GM11168 (cell line): Measurements from ENCODE around the gene SLC22A3.
"Not testable (repeated sequence)": the region's sequence is repeated elsewhere in the genome, so short reads cannot be mapped to it uniquely, and the experiment has no call there.

Source experiments
- in situ Hi-C: fragments of 300-500 bp; cut with MboI; formaldehyde crosslinking; loops from one replicate; pipeline ENCODE4 v1.12.0; 2022; ENCODE audit warnings: low sequenced_read_pairs; ENCODE audit not compliant: unreplicated experiment

SLC22A3 gene

GRCh38 chr6:160431791-160432404, 83.7 kb downstream of the SLC22A3 start:
- in situ Hi-C loops: no loop called here

DNA sequence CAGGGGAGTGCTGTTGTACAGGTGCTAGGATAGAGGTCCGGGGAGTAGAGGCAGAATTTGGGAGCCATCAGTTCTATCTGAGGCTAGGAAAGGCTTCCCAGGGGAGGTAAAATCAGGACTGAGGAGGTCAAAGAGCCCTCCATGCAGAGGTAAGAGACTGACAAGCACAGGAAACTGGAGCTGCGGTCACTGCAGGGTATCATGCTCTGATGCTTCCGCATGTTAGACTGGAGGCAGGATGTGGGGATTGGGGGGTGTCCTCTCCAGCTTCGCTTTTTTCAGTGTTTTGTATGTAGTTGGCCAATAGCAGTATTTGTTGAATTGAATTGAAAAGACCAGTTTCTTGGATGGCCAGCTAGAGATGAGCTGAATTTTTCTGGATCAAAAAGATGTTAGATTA, 87.8 kb downstream of the SLC22A3 start:
- in situ Hi-C loops: no loop called here

DNA sequence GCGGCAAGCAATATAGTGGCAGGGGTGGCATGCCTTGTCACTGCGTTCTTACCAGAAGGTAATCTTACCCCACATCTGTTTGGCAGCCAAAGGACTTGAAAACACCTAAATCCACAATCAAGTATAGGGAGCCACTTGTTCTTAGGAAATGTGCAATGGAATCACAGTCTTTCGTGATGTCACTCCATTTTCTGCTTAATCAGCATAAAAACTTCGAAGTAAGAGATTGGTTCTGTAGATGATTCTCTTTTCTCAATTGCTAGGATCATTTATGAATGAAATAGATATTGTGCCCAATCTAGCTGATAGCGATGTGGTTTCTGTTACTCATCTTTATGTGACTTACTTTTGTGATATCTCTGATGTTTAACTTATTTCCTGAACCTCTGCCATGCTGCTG, 89.0 kb downstream of the SLC22A3 start:
- in situ Hi-C loops: no loop called here

DNA sequence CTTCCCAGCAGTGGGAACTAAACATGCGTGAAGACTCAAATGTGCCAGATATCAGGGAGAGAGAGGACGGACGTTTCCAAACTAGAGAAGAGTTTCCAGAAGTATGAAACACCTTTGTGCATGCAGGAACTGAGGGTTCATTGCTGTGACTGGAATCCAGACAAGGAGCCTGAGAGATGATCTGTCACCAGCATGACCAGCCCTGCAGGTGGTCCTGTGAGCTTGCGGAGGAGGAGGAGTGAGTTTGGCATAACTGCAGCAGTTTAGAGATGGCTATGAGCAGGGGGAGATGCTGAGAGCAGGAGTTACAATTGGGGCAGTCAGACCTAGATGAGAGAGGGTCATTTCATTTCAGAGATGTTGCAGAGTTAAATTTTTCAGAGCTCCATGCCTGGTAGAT, 89.6 kb downstream of the SLC22A3 start:
- in situ Hi-C loops: no loop called here

- in situ Hi-C loops: no loop called here
Measured at GRCh38 chr6:160438481-160438880, 90.3 kb downstream of the SLC22A3 start.

DNA sequence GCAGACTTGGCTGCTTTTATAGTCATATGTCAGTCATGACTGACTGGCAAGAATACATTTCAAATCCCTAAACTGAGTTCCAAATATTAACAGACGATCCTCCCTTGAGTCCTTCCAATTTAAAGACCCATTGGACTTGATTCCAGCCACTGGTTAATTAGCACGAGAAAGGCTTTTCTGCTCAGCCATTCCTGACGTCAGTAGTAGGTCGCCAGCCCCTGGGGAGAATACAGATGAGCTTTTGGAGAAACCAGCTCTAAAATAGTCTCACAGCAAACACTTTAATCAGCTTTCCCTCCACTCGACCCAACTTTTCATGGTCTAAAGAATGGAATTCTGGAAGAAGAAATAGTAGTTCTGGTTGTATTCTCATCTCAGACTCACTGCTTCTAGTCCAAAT, 91.6 kb downstream of the SLC22A3 start:
- in situ Hi-C loops: loop anchor here (10.0 kb wide), 1 partner anchor 575 kb away; no protein-coding TSS in a partner anchor

GRCh38 chr6:160442151-160442550, 94.0 kb downstream of the SLC22A3 start:
- in situ Hi-C loops: loop anchor here (10.0 kb wide), 1 partner anchor 577 kb away; no protein-coding TSS in a partner anchor

DNA sequence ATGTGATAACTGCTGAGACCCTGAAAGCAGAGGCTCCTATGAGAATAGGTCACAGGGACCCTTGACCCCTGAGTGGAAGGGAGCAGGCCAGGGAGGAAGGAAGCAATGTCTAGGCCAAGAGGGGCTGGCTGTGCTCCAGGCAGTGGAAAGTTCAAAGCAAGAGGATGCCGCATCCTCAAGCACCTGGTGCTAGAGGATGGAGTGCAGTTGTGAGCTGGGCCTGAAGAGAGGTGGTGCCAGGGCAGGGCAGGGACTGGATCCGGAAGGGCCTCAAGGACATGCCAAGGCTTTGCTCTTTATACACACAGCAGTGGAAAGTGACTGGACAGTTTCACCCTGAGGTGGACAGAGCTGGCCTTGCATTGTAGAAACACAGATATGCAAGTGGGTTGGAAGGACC, 97.0 kb downstream of the SLC22A3 start:
- in situ Hi-C loops: loop anchor here (10.0 kb wide), 1 partner anchor 580 kb away; no protein-coding TSS in a partner anchor

DNA sequence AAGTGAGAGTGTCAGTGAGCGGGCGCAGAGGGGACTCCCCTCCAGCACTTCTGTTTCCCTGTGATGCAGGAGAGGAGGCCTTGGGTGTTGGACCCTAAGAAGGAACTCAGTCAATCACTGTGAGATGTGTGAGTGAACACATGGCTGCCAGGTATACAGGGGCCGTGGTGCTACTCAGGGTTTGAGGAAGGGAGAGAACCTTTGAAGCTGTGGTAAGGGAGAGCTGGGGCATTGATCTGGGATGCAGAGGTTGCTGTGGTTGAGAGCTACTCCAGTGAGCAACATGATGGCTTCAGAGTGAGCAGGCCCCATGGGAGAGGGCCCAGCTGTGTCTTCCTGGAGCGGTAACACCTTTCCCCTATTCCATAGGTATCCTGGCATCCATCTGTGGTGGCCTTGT, 99.2 kb downstream of the SLC22A3 start:
- in situ Hi-C loops: loop anchor here (10.0 kb wide), 1 partner anchor 583 kb away; no protein-coding TSS in a partner anchor

DNA sequence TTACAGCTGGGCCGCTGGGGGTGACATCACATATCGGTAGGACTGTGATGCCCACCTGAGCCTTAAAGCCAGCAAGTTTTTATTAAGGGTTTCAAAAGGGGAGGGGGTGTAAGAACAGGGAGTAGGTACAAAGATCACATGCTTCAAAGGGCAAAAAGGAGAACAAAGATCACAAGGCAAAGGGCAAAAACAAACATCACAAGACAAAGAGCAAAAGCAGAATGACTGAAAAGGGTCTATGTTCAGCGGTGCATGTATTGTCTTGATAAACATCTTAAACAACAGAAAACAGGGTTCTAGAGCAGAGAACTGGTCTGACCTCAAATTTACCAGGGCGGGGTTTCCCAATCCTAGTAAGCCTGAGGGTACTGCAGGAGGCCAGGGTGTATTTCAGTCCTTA, 101.6 kb downstream of the SLC22A3 start:
- in situ Hi-C loops: loop anchor here (10.0 kb wide), 2 partner anchors 305 to 585 kb away; no protein-coding TSS in a partner anchor

DNA sequence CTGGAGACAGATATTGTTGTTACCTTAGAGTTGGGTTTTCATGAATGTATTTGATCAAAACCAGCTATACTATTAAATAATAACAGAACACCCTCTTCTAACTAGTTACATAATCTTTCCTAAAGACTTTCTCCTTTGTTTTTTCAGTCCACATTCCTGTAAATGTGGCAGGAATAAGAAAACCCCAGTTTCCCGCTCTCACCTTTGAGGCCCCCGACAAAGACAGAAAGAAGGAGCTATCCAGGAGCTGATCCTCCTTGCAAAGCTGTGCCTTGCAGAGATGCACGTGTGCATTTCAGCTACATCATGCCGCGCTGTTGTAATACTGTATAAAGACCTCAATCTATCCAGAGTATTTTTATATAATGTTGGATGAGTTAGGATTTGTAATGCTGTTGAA, 102.7 kb downstream of the SLC22A3 start:
- in situ Hi-C loops: loop anchor here (10.0 kb wide), 1 partner anchor 306 kb away; no protein-coding TSS in a partner anchor

GRCh38 chr6:160454303-160454702, 106.1 kb downstream of the SLC22A3 start:
- in situ Hi-C loops: loop anchor here (10.0 kb wide), 1 partner anchor 310 kb away; no protein-coding TSS in a partner anchor

DNA sequence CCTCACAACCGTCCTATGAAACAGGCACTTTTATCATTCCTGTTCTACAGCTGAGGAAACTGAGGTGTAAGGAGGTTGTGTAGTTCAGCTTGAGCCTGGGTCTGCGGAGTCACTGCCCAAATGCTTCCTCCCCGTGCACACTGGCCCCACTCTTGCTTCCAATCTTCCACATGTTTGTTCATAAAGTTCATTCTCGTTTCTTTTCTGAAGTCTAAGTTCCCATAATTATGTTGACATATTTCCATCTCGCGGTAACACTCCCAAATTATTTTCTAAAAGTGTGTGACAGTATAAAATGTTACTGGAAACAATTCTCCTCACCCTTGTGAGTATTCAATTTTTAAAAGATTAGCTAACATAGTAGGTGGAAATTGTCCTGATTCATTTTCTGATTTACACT, 106.9 kb downstream of the SLC22A3 start:
- in situ Hi-C loops: loop anchor here (5.0 to 10.0 kb wide), 2 partner anchors 82 to 310 kb away; no protein-coding TSS in a partner anchor

DNA sequence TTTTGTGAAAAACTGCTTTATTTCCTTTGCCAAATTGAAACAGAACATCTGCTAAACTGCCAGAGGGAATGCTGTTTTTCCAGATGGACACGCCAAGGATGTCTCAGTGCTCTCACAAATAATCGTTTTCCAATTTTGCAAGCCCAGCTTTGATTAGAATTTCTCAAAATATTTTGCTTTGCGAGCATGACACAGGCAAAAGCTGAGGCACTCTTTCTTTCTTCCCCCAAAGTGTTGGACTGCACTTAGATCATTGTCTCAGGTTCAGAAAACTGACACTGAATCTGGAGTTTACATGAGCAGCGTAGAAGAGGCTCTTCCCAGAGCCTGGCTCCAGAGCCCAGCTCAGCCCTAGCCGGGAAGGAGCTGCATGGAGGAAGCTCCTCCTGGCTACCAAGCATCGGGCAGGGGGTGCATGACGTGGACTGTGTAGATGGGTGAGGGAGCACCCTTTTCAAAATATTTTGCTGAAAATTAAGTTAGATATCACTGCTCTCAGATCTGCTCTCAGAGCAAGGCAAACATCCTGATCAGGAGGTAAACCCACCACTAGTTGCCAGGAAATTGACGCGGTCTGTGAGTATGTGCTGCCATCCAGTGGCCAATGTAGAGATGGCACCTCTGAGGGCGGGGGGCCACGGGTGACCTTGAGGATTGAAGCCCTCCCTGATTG, 107.5 kb downstream of the SLC22A3 start:
- in situ Hi-C loops: loop anchor here (5.0 to 10.0 kb wide), 2 partner anchors 82 to 311 kb away; no protein-coding TSS in a partner anchor

- in situ Hi-C loops: loop anchor here (5.0 to 10.0 kb wide), 2 partner anchors 81 to 311 kb away; no protein-coding TSS in a partner anchor
Measured at GRCh38 chr6:160456214-160456546, 108.0 kb downstream of the SLC22A3 start.

DNA sequence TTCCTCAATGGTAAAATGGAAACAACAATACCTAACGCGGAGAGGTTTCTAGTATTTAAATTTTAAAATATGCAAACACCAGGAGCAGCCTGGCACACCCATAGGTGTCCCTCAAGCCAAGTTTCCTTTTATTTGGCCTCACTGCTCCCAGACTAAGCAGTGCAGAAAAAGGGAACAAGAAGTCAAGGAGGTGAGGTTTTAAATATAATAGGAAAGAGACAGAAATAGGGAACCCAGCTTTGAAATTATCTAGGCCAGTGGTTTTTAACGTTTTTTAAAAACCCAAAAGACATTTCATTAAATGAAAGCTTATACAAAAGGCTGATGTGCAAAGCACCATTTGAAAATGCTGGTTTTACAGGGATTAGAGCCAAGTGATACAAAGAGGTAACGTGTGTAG, 109.6 kb downstream of the SLC22A3 start:
- in situ Hi-C loops: loop anchor here (5.0 to 10.0 kb wide), 2 partner anchors 79 to 313 kb away; no protein-coding TSS in a partner anchor

- in situ Hi-C loops: no loop called here
Measured at GRCh38 chr6:160461641-160462040, 113.5 kb downstream of the SLC22A3 start.

- in situ Hi-C loops: no loop called here
Measured at GRCh38 chr6:160462116-160462515, 113.9 kb downstream of the SLC22A3 start.

DNA sequence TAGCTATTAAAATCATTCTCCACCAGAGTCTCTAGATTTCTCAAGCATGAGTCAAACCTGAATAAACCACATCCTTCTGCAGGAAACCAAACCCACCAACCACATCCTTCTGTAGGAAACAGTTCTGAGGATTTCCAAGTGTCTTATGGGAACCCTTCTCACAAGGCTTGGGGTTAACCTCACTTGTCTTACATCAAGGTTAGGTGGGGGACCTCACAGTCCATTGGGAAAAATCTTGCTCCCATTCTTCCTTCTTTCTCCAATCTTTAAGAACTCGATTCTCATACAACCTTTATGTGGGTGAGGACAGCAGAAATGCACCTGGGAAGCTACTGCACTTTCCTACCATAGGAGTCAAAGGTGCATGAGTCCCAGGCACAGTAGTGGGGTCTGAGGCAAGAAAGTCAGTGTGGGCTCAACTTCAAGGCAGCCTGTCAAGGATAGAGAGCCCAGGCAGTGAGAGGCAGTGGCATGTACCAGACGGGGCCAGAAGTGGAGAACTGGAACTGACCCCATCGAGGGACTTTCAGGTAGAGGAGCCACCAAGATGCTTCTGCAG, 114.5 kb downstream of the SLC22A3 start:
- in situ Hi-C loops: no loop called here

GRCh38 chr6:160464744-160465143, 116.6 kb downstream of the SLC22A3 start:
- in situ Hi-C loops: no loop called here

DNA sequence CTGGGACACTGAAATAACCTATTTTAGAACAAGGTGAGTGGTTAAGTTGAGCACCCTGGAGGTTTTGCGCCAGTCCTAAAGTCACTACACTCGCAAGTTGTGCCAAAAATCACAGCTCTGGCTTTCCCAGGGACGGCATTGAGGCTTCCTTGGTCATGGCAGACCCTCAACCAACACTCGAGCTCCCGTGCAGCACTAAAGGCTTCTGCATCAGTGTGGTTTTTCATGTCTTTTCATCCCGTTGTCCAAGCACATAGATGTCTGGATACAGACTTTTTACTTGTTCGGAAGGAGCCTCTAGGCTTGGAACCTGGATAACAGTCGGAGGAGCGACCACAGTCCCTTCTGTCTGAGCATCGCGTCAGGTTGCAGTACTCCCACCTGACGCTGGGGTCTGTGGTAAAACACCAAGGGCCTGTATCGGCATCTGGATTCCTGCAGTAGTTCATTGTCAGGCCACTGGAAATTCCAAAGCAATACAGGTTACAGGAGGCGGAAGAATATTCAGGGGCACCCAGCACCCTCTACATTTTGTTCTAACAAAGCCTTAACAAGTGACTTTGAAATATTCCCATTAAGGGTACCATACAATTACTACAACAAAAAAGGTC, 119.2 kb downstream of the SLC22A3 start:
- in situ Hi-C loops: not testable (repeated sequence)
